Measurements from ENCODE around the gene ARAP3. TPM values are rescaled to one million over a fixed set of nuclear protein-coding genes. Genes with fewer than 3 reads are reported as not detected.

ARAP3 gene
- total and polyA plus RNA-seq, 9 donors: 6.8 to 19.3 (median 13.4) TPM

- Histone ChIP-seq H3K27ac (ENCODE audit: low read length) (no peak overlapping the region), H3K27me3 (ENCODE audit: control insufficient read depth, insufficient read depth, low read length) (peaks cover 10% of the 10 kb centered on the region), H3K36me3 (ENCODE audit: control insufficient read depth, insufficient read depth, low read length) (no peaks in the 10 kb centered on the region), H3K9me3 (replicated peaks; ENCODE audit: control insufficient read depth, low read depth, low read length) (no peaks in the 10 kb centered on the region), H3K4me3 (ENCODE audit: low read length) (no peak overlapping the region), H3K4me1 (ENCODE audit: control insufficient read depth, insufficient read depth, low read length) (no peaks in the 10 kb centered on the region)
- 50% methylated on average over 14 of the region's 14 CpGs for WGBS (ENCODE audit: insufficient coverage)
- DNase-seq: no peak
These were observed 33.4 kb upstream of the ARAP3 start for GRCh38 chr5:141715346-141715905.

GRCh38 chr5:141714542-141715310, 32.7 kb upstream of the ARAP3 start:
- Histone ChIP-seq H3K27ac (ENCODE audit: low read length) (no peak overlapping the region), H3K27me3 (ENCODE audit: control insufficient read depth, insufficient read depth, low read length) (peaks cover 10% of the 10 kb centered on the region), H3K36me3 (ENCODE audit: control insufficient read depth, insufficient read depth, low read length) (no peaks in the 10 kb centered on the region), H3K4me3 (ENCODE audit: low read length) (no peak overlapping the region), H3K4me1 (ENCODE audit: control insufficient read depth, insufficient read depth, low read length) (no peaks in the 10 kb centered on the region), H3K9me3 (replicated peaks; ENCODE audit: control insufficient read depth, low read depth, low read length) (no peaks in the 10 kb centered on the region)
- WGBS (ENCODE audit: insufficient coverage): no CpG with 5 or more reads among the region's 1 CpG
- no peak for DNase-seq

GRCh38 chr5:141713616-141714309, 31.7 kb upstream of the ARAP3 start:
- peaks cover 9% of the 10 kb centered on the region for H3K27me3 ChIP-seq (ENCODE audit: control insufficient read depth, insufficient read depth, low read length)
- no peaks in the 10 kb centered on the region for H3K9me3 ChIP-seq (replicated peaks; ENCODE audit: control insufficient read depth, low read depth, low read length)
- H3K27ac ChIP-seq (ENCODE audit: low read length): no peak overlapping the region
- DNase-seq: no peak
- H3K4me3 ChIP-seq (ENCODE audit: low read length): no peak overlapping the region
- H3K36me3 ChIP-seq (ENCODE audit: control insufficient read depth, insufficient read depth, low read length): no peaks in the 10 kb centered on the region
- WGBS (ENCODE audit: insufficient coverage): 72% methylated on average over 3 of the region's 7 CpGs
- no peaks in the 10 kb centered on the region for H3K4me1 ChIP-seq (ENCODE audit: control insufficient read depth, insufficient read depth, low read length)

- H3K36me3 ChIP-seq (ENCODE audit: control insufficient read depth, insufficient read depth, low read length): no peaks in the 10 kb centered on the region
- no peak overlapping the region for H3K27ac ChIP-seq (ENCODE audit: low read length)
- no peak overlapping the region for H3K4me3 ChIP-seq (ENCODE audit: low read length)
- no peaks in the 10 kb centered on the region for H3K4me1 ChIP-seq (ENCODE audit: control insufficient read depth, insufficient read depth, low read length)
- peaks cover 11% of the 10 kb centered on the region for H3K27me3 ChIP-seq (ENCODE audit: control insufficient read depth, insufficient read depth, low read length)
- no peak for DNase-seq
- WGBS (ENCODE audit: insufficient coverage): 83% methylated on average over 2 of the region's 6 CpGs
- no peaks in the 10 kb centered on the region for H3K9me3 ChIP-seq (replicated peaks; ENCODE audit: control insufficient read depth, low read depth, low read length)
These were observed 29.7 kb upstream of the ARAP3 start for GRCh38 chr5:141711687-141712086.

- H3K36me3 ChIP-seq (ENCODE audit: control insufficient read depth, insufficient read depth, low read length): no peaks in the 10 kb centered on the region
- peaks cover 22% of the 10 kb centered on the region for H3K27me3 ChIP-seq (ENCODE audit: control insufficient read depth, insufficient read depth, low read length)
- no peak overlapping the region for H3K4me3 ChIP-seq (ENCODE audit: low read length)
- H3K9me3 ChIP-seq (replicated peaks; ENCODE audit: control insufficient read depth, low read depth, low read length): no peaks in the 10 kb centered on the region
- no peaks in the 10 kb centered on the region for H3K4me1 ChIP-seq (ENCODE audit: control insufficient read depth, insufficient read depth, low read length)
- WGBS (ENCODE audit: insufficient coverage): 70% methylated on average over 3 of the region's 6 CpGs
- H3K27ac ChIP-seq (ENCODE audit: low read length): no peak overlapping the region
- DNase-seq: no peak
These were observed 27.8 kb upstream of the ARAP3 start for GRCh38 chr5:141709699-141710267.

GRCh38 chr5:141708016-141708415, 26.0 kb upstream of the ARAP3 start:
- no peak for DNase-seq
- peaks cover 34% of the 10 kb centered on the region for H3K27me3 ChIP-seq (ENCODE audit: control insufficient read depth, insufficient read depth, low read length)
- WGBS (ENCODE audit: insufficient coverage): 83% methylated on average over 2 of the region's 9 CpGs

GRCh38 chr5:141707510-141707909, 25.5 kb upstream of the ARAP3 start:
- Histone ChIP-seq H3K36me3 (ENCODE audit: control insufficient read depth, insufficient read depth, low read length) (no peaks in the 10 kb centered on the region), H3K4me3 (ENCODE audit: low read length) (no peak overlapping the region), H3K4me1 (ENCODE audit: control insufficient read depth, insufficient read depth, low read length) (peaks cover 9% of the 10 kb centered on the region), H3K9me3 (replicated peaks; ENCODE audit: control insufficient read depth, low read depth, low read length) (no peaks in the 10 kb centered on the region), H3K27me3 (ENCODE audit: control insufficient read depth, insufficient read depth, low read length) (peaks cover 39% of the 10 kb centered on the region), H3K27ac (ENCODE audit: low read length) (no peak overlapping the region)
- DNase-seq: no peak
- 65% methylated on average over 6 of the region's 8 CpGs for WGBS (ENCODE audit: insufficient coverage)

More at GRCh38 chr5:141708016-141708415, 26.0 kb upstream of the ARAP3 start:
- H3K36me3 ChIP-seq (ENCODE audit: control insufficient read depth, insufficient read depth, low read length): no peaks in the 10 kb centered on the region
- H3K27ac ChIP-seq (ENCODE audit: low read length): no peak overlapping the region
- peaks cover 4% of the 10 kb centered on the region for H3K4me1 ChIP-seq (ENCODE audit: control insufficient read depth, insufficient read depth, low read length)
- no peaks in the 10 kb centered on the region for H3K9me3 ChIP-seq (replicated peaks; ENCODE audit: control insufficient read depth, low read depth, low read length)
- H3K4me3 ChIP-seq (ENCODE audit: low read length): no peak overlapping the region

- DNase-seq: no peak
- WGBS (ENCODE audit: insufficient coverage): 53% methylated on average over 2 of the region's 3 CpGs
- peaks cover 53% of the 10 kb centered on the region for H3K27me3 ChIP-seq (ENCODE audit: control insufficient read depth, insufficient read depth, low read length)
- H3K27ac ChIP-seq (ENCODE audit: low read length): no peak overlapping the region
- no peak overlapping the region for H3K4me3 ChIP-seq (ENCODE audit: low read length)
- H3K36me3 ChIP-seq (ENCODE audit: control insufficient read depth, insufficient read depth, low read length): no peaks in the 10 kb centered on the region
- H3K4me1 ChIP-seq (ENCODE audit: control insufficient read depth, insufficient read depth, low read length): peaks cover 21% of the 10 kb centered on the region
- H3K9me3 ChIP-seq (replicated peaks; ENCODE audit: control insufficient read depth, low read depth, low read length): no peaks in the 10 kb centered on the region
These were observed 24.1 kb upstream of the ARAP3 start for GRCh38 chr5:141706121-141706520.

GRCh38 chr5:141705469-141705868, 23.4 kb upstream of the ARAP3 start:
- H3K27ac ChIP-seq (ENCODE audit: low read length): no peak overlapping the region
- H3K27me3 ChIP-seq (ENCODE audit: control insufficient read depth, insufficient read depth, low read length): peaks cover 56% of the 10 kb centered on the region
- no peaks in the 10 kb centered on the region for H3K9me3 ChIP-seq (replicated peaks; ENCODE audit: control insufficient read depth, low read depth, low read length)
- H3K36me3 ChIP-seq (ENCODE audit: control insufficient read depth, insufficient read depth, low read length): no peaks in the 10 kb centered on the region
- H3K4me1 ChIP-seq (ENCODE audit: control insufficient read depth, insufficient read depth, low read length): peaks cover 22% of the 10 kb centered on the region
- no peak for DNase-seq
- 57% methylated on average over 1 of the region's 1 CpG for WGBS (ENCODE audit: insufficient coverage)
- no peak overlapping the region for H3K4me3 ChIP-seq (ENCODE audit: low read length)

- Histone ChIP-seq H3K27ac (ENCODE audit: low read length) (no peak overlapping the region), H3K4me1 (ENCODE audit: control insufficient read depth, insufficient read depth, low read length) (peaks cover 22% of the 10 kb centered on the region), H3K27me3 (ENCODE audit: control insufficient read depth, insufficient read depth, low read length) (peaks cover 62% of the 10 kb centered on the region), H3K36me3 (ENCODE audit: control insufficient read depth, insufficient read depth, low read length) (no peaks in the 10 kb centered on the region), H3K4me3 (ENCODE audit: low read length) (no peak overlapping the region), H3K9me3 (replicated peaks; ENCODE audit: control insufficient read depth, low read depth, low read length) (no peaks in the 10 kb centered on the region)
- no peak for DNase-seq
- 83% methylated on average over 1 of the region's 1 CpG for WGBS (ENCODE audit: insufficient coverage)
These were observed 22.8 kb upstream of the ARAP3 start for GRCh38 chr5:141704782-141705297.

Measured in muscle of leg (tissue), 11 donors.